A549 (cell line): Measurements from ENCODE around the gene PRRX2.

Source experiments
- CBX2 ChIP-seq: fragments of 200-600 bp; sonication (generic); IDR thresholded peaks from 2 replicates; pipeline ENCODE4 v1.6.1; 2016; ENCODE audit warnings: low read depth, mild to moderate bottlenecking, borderline replicate concordance
- EP300 ChIP-seq, 2 experiments: fragments of >200 bp; sonication (Bioruptor Twin); formaldehyde crosslinking; IDR thresholded peaks; 2 replicates in 1 of 2; 3 replicates in 1 of 2; pipeline ENCODE4 v1.6.1; 2016 to 2017
- FOSL2 ChIP-seq, 2 experiments: fragments of 450-650 bp in 1 of 2; fragments of >200 bp in 1 of 2; sonication (Bioruptor Twin) in 1 of 2; formaldehyde crosslinking; IDR thresholded peaks; 2 replicates each; pipeline versions ENCODE4 v1.5.0 to v1.6.1; 2016 to 2020; ENCODE audit warnings: mild to moderate bottlenecking in 1 of 2, moderate library complexity in 1 of 2
- HDAC2 ChIP-seq: fragments of 200-600 bp; sonication (generic); IDR thresholded peaks from 2 replicates; pipeline ENCODE4 v1.6.1; 2016
- NPAS2 ChIP-seq: fragments of 250-450 bp; sonication (Bioruptor Pico); IDR thresholded peaks from 2 replicates; pipeline ENCODE4 v1.8.0; 2022; ENCODE audit warnings: mild to moderate bottlenecking, moderate library complexity, borderline replicate concordance
- POLR2A ChIP-seq: IDR thresholded peaks from 2 replicates; pipeline ENCODE4 v1.6.1; 2012; ENCODE audit warnings: mild to moderate bottlenecking, low read length
- POLR2AphosphoS2 ChIP-seq: conservative IDR thresholded peaks from 2 replicates; pipeline ENCODE4 v1.6.1; 2012; ENCODE audit warnings: low read length, improper control_type of control experiment, inconsistent platforms
- TF ChIP-seq, protein P1 (sequence below): fragments of >200 bp; sonication (Bioruptor Twin); formaldehyde crosslinking; IDR thresholded peaks from 3 replicates; pipeline ENCODE4 v1.5.1; 2016
- TF ChIP-seq, protein P2 (sequence below): fragments of 150-350 bp; IDR thresholded peaks from 2 replicates; pipeline ENCODE4 v1.6.1; 2014; ENCODE audit warnings: low read depth, mild to moderate bottlenecking, low read length
- TF ChIP-seq, protein P3 (sequence below): IDR thresholded peaks from 2 replicates; pipeline ENCODE4 v1.6.1; 2012
- TF ChIP-seq, protein P4 (sequence below): fragments of 450-650 bp; IDR thresholded peaks from 2 replicates; pipeline ENCODE4 v1.6.1; 2014; ENCODE audit warnings: antibody characterized with exemption

DNA sequence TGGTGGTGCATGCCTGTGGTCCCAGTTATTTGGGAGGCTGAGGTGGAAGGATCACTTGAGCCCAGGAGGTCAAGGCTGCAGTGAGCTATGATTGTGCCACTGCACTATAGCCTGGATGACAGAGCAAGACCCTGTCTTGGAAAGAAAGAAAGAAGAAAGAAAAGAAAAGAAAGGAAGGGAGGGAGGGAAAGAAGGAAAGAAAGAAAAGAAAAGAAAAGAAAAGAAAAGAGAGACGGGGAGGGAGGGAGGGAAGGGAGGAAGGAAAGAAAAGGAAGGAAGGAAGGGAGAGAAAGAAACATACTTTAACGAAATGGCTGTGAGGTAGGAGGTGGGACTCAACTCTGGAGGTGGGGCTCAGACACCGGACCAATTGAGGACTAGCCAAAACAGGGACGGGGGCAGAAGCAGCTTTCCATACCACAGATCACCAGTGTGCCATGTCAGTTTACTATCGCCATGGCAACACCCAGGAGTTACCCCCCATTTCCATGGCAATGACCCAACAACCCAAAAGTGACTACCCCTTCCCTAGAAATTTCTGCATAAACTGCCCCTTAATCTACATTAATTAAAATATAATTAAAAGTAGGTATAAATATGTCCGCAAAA is 66.1 kb downstream of the PRRX2 start:
- TF ChIP-seq, protein P1, sequence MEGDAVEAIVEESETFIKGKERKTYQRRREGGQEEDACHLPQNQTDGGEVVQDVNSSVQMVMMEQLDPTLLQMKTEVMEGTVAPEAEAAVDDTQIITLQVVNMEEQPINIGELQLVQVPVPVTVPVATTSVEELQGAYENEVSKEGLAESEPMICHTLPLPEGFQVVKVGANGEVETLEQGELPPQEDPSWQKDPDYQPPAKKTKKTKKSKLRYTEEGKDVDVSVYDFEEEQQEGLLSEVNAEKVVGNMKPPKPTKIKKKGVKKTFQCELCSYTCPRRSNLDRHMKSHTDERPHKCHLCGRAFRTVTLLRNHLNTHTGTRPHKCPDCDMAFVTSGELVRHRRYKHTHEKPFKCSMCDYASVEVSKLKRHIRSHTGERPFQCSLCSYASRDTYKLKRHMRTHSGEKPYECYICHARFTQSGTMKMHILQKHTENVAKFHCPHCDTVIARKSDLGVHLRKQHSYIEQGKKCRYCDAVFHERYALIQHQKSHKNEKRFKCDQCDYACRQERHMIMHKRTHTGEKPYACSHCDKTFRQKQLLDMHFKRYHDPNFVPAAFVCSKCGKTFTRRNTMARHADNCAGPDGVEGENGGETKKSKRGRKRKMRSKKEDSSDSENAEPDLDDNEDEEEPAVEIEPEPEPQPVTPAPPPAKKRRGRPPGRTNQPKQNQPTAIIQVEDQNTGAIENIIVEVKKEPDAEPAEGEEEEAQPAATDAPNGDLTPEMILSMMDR, result no peak
- TF ChIP-seq POLR2A, result no peak
- TF ChIP-seq CBX2, result no peak
- TF ChIP-seq POLR2AphosphoS2, result no peak
- TF ChIP-seq EP300 (IDR thresholded peaks at IDR 0.05), result no peak
- no peak for TF ChIP-seq FOSL2 (IDR thresholded peaks at IDR 0.05)
- no peak for TF ChIP-seq FOSL2 (CRISPR knock-in tag; IDR thresholded peaks at IDR 0.05)
- TF ChIP-seq, protein P2, sequence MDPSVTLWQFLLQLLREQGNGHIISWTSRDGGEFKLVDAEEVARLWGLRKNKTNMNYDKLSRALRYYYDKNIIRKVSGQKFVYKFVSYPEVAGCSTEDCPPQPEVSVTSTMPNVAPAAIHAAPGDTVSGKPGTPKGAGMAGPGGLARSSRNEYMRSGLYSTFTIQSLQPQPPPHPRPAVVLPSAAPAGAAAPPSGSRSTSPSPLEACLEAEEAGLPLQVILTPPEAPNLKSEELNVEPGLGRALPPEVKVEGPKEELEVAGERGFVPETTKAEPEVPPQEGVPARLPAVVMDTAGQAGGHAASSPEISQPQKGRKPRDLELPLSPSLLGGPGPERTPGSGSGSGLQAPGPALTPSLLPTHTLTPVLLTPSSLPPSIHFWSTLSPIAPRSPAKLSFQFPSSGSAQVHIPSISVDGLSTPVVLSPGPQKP, result no peak
- TF ChIP-seq HDAC2, result no peak
- TF ChIP-seq, protein P3, sequence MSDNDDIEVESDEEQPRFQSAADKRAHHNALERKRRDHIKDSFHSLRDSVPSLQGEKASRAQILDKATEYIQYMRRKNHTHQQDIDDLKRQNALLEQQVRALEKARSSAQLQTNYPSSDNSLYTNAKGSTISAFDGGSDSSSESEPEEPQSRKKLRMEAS, result no peak
- TF ChIP-seq, protein P4, sequence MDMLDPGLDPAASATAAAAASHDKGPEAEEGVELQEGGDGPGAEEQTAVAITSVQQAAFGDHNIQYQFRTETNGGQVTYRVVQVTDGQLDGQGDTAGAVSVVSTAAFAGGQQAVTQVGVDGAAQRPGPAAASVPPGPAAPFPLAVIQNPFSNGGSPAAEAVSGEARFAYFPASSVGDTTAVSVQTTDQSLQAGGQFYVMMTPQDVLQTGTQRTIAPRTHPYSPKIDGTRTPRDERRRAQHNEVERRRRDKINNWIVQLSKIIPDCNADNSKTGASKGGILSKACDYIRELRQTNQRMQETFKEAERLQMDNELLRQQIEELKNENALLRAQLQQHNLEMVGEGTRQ, result no peak
- TF ChIP-seq NPAS2 (CRISPR knock-in tag), result no peak
